Measurements from ENCODE around the gene DYNC2H1. TPM values are rescaled to one million over a fixed set of nuclear protein-coding genes. Genes with fewer than 3 reads are reported as not detected.

Gene DYNC2H1
- total RNA-seq, 1 experiment from 2014 or later, result 17.2 TPM

DNA sequence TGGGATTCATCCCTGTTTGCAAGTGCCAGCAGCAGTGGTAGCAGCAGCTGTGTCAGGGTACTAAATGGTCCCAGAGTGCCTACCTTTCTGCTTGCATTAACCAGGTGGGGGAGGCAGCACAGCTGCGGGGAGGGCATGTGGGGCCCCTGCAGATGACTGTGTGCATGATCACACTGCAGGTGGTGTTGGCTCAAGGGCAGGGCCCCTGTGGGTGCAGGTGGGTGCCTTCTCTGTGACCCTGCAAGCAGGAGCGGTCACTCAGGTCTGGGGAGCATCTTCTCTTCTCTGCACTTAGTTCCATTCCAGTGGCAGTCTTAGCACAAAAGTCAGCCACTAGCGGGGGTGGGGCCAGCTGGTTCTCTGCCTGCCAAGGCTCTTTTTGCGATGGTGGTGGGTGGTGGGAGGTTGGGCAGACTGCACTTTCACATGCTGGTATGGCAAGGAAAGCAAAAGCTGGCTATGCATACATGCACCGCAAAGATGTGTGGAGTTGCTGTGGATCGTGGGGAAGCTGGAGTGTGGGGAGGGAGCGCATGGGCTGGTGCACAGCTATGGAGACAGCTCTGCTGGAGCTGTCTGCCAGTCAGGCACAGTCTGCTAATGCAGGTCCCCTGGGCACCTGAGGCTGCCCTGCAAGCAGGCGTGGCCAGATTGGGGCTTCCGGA lies 157.1 kb downstream of the DYNC2H1 start:
- ATAC-seq (peak; percentile 46; the same call in 1 of the 2 replicates), DNase-seq (ENCODE audit: low spot score) (no peak)
- no peak for TF ChIP-seq SMAD4 (CRISPR knock-in tag; IDR thresholded peaks at IDR 0.05)
- TF ChIP-seq ZNF416 (CRISPR knock-in tag; IDR thresholded peaks at IDR 0.05), result no peak
- TF ChIP-seq, protein P1, sequence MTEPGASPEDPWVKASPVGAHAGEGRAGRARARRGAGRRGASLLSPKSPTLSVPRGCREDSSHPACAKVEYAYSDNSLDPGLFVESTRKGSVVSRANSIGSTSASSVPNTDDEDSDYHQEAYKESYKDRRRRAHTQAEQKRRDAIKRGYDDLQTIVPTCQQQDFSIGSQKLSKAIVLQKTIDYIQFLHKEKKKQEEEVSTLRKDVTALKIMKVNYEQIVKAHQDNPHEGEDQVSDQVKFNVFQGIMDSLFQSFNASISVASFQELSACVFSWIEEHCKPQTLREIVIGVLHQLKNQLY (CRISPR knock-in tag; IDR thresholded peaks at IDR 0.05), result no peak
- no peak for TF ChIP-seq EMX1 (CRISPR knock-in tag; IDR thresholded peaks at IDR 0.05)
- no peak for TF ChIP-seq GABPB1 (CRISPR knock-in tag; IDR thresholded peaks at IDR 0.05)
- TF ChIP-seq, protein P2, sequence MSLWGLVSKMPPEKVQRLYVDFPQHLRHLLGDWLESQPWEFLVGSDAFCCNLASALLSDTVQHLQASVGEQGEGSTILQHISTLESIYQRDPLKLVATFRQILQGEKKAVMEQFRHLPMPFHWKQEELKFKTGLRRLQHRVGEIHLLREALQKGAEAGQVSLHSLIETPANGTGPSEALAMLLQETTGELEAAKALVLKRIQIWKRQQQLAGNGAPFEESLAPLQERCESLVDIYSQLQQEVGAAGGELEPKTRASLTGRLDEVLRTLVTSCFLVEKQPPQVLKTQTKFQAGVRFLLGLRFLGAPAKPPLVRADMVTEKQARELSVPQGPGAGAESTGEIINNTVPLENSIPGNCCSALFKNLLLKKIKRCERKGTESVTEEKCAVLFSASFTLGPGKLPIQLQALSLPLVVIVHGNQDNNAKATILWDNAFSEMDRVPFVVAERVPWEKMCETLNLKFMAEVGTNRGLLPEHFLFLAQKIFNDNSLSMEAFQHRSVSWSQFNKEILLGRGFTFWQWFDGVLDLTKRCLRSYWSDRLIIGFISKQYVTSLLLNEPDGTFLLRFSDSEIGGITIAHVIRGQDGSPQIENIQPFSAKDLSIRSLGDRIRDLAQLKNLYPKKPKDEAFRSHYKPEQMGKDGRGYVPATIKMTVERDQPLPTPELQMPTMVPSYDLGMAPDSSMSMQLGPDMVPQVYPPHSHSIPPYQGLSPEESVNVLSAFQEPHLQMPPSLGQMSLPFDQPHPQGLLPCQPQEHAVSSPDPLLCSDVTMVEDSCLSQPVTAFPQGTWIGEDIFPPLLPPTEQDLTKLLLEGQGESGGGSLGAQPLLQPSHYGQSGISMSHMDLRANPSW (CRISPR knock-in tag; conservative IDR thresholded peaks at IDR 0.05; ENCODE audit: low read depth), result no peak
- TF ChIP-seq IRF1 (CRISPR knock-in tag; IDR thresholded peaks at IDR 0.05), result no peak
- no peak for TF ChIP-seq ELF4 (CRISPR knock-in tag; IDR thresholded peaks at IDR 0.05; ENCODE audit: low read depth)
- TF ChIP-seq, protein P3, sequence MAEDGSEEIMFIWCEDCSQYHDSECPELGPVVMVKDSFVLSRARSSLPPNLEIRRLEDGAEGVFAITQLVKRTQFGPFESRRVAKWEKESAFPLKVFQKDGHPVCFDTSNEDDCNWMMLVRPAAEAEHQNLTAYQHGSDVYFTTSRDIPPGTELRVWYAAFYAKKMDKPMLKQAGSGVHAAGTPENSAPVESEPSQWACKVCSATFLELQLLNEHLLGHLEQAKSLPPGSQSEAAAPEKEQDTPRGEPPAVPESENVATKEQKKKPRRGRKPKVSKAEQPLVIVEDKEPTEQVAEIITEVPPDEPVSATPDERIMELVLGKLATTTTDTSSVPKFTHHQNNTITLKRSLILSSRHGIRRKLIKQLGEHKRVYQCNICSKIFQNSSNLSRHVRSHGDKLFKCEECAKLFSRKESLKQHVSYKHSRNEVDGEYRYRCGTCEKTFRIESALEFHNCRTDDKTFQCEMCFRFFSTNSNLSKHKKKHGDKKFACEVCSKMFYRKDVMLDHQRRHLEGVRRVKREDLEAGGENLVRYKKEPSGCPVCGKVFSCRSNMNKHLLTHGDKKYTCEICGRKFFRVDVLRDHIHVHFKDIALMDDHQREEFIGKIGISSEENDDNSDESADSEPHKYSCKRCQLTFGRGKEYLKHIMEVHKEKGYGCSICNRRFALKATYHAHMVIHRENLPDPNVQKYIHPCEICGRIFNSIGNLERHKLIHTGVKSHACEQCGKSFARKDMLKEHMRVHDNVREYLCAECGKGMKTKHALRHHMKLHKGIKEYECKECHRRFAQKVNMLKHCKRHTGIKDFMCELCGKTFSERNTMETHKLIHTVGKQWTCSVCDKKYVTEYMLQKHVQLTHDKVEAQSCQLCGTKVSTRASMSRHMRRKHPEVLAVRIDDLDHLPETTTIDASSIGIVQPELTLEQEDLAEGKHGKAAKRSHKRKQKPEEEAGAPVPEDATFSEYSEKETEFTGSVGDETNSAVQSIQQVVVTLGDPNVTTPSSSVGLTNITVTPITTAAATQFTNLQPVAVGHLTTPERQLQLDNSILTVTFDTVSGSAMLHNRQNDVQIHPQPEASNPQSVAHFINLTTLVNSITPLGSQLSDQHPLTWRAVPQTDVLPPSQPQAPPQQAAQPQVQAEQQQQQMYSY (CRISPR knock-in tag; IDR thresholded peaks at IDR 0.05), result no peak
- TF ChIP-seq NFE2L1 (CRISPR knock-in tag; IDR thresholded peaks at IDR 0.05), result no peak
- TF ChIP-seq ZNF219 (CRISPR knock-in tag; IDR thresholded peaks at IDR 0.05; ENCODE audit: borderline replicate concordance), result no peak
- no peak for TF ChIP-seq ZNF138 (CRISPR knock-in tag; conservative IDR thresholded peaks at IDR 0.05)
- TF ChIP-seq, protein P4, sequence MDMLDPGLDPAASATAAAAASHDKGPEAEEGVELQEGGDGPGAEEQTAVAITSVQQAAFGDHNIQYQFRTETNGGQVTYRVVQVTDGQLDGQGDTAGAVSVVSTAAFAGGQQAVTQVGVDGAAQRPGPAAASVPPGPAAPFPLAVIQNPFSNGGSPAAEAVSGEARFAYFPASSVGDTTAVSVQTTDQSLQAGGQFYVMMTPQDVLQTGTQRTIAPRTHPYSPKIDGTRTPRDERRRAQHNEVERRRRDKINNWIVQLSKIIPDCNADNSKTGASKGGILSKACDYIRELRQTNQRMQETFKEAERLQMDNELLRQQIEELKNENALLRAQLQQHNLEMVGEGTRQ (CRISPR knock-in tag; IDR thresholded peaks at IDR 0.05), result no peak
- TF ChIP-seq TEAD1 (CRISPR knock-in tag; IDR thresholded peaks at IDR 0.05), result no peak
- TF ChIP-seq ZMAT4 (CRISPR knock-in tag; IDR thresholded peaks at IDR 0.05), result no peak
- Mint-ChIP-seq H3K27me3 (ENCODE audit: low read depth) (no peaks in the 10 kb centered on the region), H3K4me1 (peaks cover 6% of the 10 kb centered on the region), H3K9me3 (no peaks in the 10 kb centered on the region), H3K27ac (no peak overlapping the region), H3K36me3 (no peaks in the 10 kb centered on the region; the same call in 1 of the 2 replicates), H3K4me3 (no peak overlapping the region)
- ChIA-PET CTCF (interaction anchor here (1.4 kb wide), 1 partner anchor 157 kb away, joined by 3 read pairs; the partner anchor contains the start of gene DYNC2H1), POLR2A (no interaction called here)

- Mint-ChIP-seq H3K9me3 (no peaks in the 10 kb centered on the region), H3K36me3 (peaks cover 8% of the 10 kb centered on the region), H3K4me1 (no peaks in the 10 kb centered on the region), H3K4me3 (no peak overlapping the region), H3K27ac (no peak overlapping the region), H3K27me3 (ENCODE audit: low read depth) (no peaks in the 10 kb centered on the region)
- ATAC-seq (no peak), DNase-seq (ENCODE audit: low spot score) (no peak)
- ChIA-PET CTCF (no interaction called here), POLR2A (no interaction called here)
- no peak for TF ChIP-seq MAX (CRISPR knock-in tag; IDR thresholded peaks at IDR 0.05)
- TF ChIP-seq, protein P5, sequence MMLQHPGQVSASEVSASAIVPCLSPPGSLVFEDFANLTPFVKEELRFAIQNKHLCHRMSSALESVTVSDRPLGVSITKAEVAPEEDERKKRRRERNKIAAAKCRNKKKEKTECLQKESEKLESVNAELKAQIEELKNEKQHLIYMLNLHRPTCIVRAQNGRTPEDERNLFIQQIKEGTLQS (CRISPR knock-in tag; conservative IDR thresholded peaks at IDR 0.05), result no peak
- TF ChIP-seq, protein P6, sequence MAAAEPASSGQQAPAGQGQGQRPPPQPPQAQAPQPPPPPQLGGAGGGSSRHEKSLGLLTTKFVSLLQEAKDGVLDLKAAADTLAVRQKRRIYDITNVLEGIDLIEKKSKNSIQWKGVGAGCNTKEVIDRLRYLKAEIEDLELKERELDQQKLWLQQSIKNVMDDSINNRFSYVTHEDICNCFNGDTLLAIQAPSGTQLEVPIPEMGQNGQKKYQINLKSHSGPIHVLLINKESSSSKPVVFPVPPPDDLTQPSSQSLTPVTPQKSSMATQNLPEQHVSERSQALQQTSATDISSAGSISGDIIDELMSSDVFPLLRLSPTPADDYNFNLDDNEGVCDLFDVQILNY (CRISPR knock-in tag; IDR thresholded peaks at IDR 0.05), result no peak
Observed at GRCh38 chr11:103272876-103273275, 163.7 kb downstream of the DYNC2H1 start.

All from WTC11 (cell line).